WTC11 (cell line): ENCODE data around the gene SLC25A12. TPM values are rescaled to one million over a fixed set of nuclear protein-coding genes. Genes with fewer than 3 reads are reported as not detected.

Source experiments
- ATAC-seq: fragments of 200-7000 bp; cut with Tn5 transposase; 2 replicates; pipeline ENCODE4 v1.10.0; 2021; ENCODE audit warnings: mild to moderate bottlenecking, moderate library complexity
- CTCF ChIA-PET: fragments of 300-600 bp; sonication (Branson Sonifier 250); formaldehyde crosslinking; loops from one replicate; lab custom pipeline; 2021; ENCODE audit warnings: antibody characterized with exemption; lab: Charles Lee
- POLR2A ChIA-PET: fragments of 350-600 bp; sonication (Branson Sonifier 250); formaldehyde crosslinking; loops from one replicate; lab custom pipeline; 2021; ENCODE audit warnings: antibody characterized with exemption; lab: Charles Lee
- DNase-seq: peaks from one replicate; pipeline ENCODE4 v3.0.0; 2021; ENCODE audit warnings: low spot score
- H3K27ac Mint-ChIP-seq: 2 replicates; pipeline ENCODE4 v1.8.0; 2021; ENCODE audit warnings: mixed read lengths
- H3K27me3 Mint-ChIP-seq: 2 replicates; pipeline ENCODE4 v1.8.0; 2021; ENCODE audit warnings: low read depth, mild to moderate bottlenecking, moderate library complexity, mixed read lengths
- H3K36me3 Mint-ChIP-seq: 2 replicates; pipeline ENCODE4 v1.8.0; 2021; ENCODE audit warnings: mixed read lengths
- H3K4me1 Mint-ChIP-seq: 2 replicates; pipeline ENCODE4 v1.8.0; 2022; ENCODE audit warnings: mixed read lengths
- H3K4me3 Mint-ChIP-seq: 2 replicates; pipeline ENCODE4 v1.8.0; 2021; ENCODE audit warnings: mild to moderate bottlenecking, moderate library complexity, mixed read lengths
- H3K9me3 Mint-ChIP-seq: 2 replicates; pipeline ENCODE4 v1.8.0; 2021; ENCODE audit warnings: mixed read lengths
- ERG ChIP-seq: fragments of 250-450 bp; sonication (Bioruptor Pico); IDR thresholded peaks from 2 replicates; pipeline ENCODE4 v1.8.0; 2021; ENCODE audit warnings: mild to moderate bottlenecking
- GRHL2 ChIP-seq: fragments of 250-450 bp; sonication (Bioruptor Pico); IDR thresholded peaks from 2 replicates; pipeline ENCODE4 v1.8.0; 2022; ENCODE audit warnings: mild to moderate bottlenecking, moderate library complexity; ENCODE audit not compliant: insufficient replicate concordance, severe bottlenecking
- GTF2I ChIP-seq: fragments of 250-450 bp; sonication (Bioruptor Pico); conservative IDR thresholded peaks from 2 replicates; pipeline ENCODE4 v1.4.0; 2021; ENCODE audit warnings: mild to moderate bottlenecking
- JUN ChIP-seq: sonication (generic); formaldehyde crosslinking; IDR thresholded peaks from 2 replicates; pipeline ENCODE4 v1.8.0; 2023; ENCODE audit warnings: mild to moderate bottlenecking, missing genetic modification reagents
- KAT7 ChIP-seq: sonication (generic); formaldehyde crosslinking; IDR thresholded peaks from 2 replicates; pipeline ENCODE4 v1.8.1; 2023; ENCODE audit warnings: missing genetic modification reagents, mild to moderate bottlenecking, borderline replicate concordance
- NFATC4 ChIP-seq: fragments of 250-450 bp; sonication (Bioruptor Pico); IDR thresholded peaks from 2 replicates; pipeline ENCODE4 v1.9.0; 2021; ENCODE audit warnings: mild to moderate bottlenecking
- NFE2L1 ChIP-seq: sonication (generic); formaldehyde crosslinking; IDR thresholded peaks from 2 replicates; pipeline ENCODE4 v1.8.1; 2023; ENCODE audit warnings: missing genetic modification reagents
- PRDM15 ChIP-seq: sonication (generic); formaldehyde crosslinking; IDR thresholded peaks from 2 replicates; pipeline ENCODE4 v1.8.0; 2022; ENCODE audit warnings: missing genetic modification reagents
- PREB ChIP-seq: sonication (generic); formaldehyde crosslinking; IDR thresholded peaks from 2 replicates; pipeline ENCODE4 v1.8.1; 2022; ENCODE audit warnings: mild to moderate bottlenecking, missing genetic modification reagents, moderate library complexity, borderline replicate concordance
- SMAD4 ChIP-seq: sonication (generic); formaldehyde crosslinking; IDR thresholded peaks from 2 replicates; pipeline ENCODE4 v1.8.0; 2022; ENCODE audit warnings: mild to moderate bottlenecking, missing genetic modification reagents
- TEAD1 ChIP-seq: sonication (generic); formaldehyde crosslinking; IDR thresholded peaks from 2 replicates; pipeline ENCODE4 v1.8.0; 2022; ENCODE audit warnings: mild to moderate bottlenecking, missing genetic modification reagents
- ZNF512 ChIP-seq: sonication (generic); formaldehyde crosslinking; IDR thresholded peaks from 2 replicates; pipeline ENCODE4 v1.8.1; 2022; ENCODE audit warnings: missing genetic modification reagents, borderline replicate concordance
- total RNA-seq: library from RNA; stranded (reverse); gene quantifications from 3 replicates; pipeline ENCODE4 v1.2.3, GENCODE V29; 2021
- TF ChIP-seq, protein P1 (sequence below): sonication (generic); formaldehyde crosslinking; IDR thresholded peaks from 2 replicates; pipeline ENCODE4 v1.8.0; 2022; ENCODE audit warnings: mild to moderate bottlenecking, missing genetic modification reagents
- TF ChIP-seq, protein P2 (sequence below): fragments of 250-450 bp; sonication (Bioruptor Pico); conservative IDR thresholded peaks from 2 replicates; pipeline ENCODE4 v1.9.0; 2021; ENCODE audit warnings: mild to moderate bottlenecking
- TF ChIP-seq, protein P3 (sequence below): fragments of 250-450 bp; sonication (Bioruptor Pico); IDR thresholded peaks from 2 replicates; pipeline ENCODE4 v1.9.0; 2021; ENCODE audit warnings: mild to moderate bottlenecking, borderline replicate concordance

SLC25A12 gene
- total RNA-seq, 1 experiment from 2014 or later, result 9.0 TPM

DNA sequence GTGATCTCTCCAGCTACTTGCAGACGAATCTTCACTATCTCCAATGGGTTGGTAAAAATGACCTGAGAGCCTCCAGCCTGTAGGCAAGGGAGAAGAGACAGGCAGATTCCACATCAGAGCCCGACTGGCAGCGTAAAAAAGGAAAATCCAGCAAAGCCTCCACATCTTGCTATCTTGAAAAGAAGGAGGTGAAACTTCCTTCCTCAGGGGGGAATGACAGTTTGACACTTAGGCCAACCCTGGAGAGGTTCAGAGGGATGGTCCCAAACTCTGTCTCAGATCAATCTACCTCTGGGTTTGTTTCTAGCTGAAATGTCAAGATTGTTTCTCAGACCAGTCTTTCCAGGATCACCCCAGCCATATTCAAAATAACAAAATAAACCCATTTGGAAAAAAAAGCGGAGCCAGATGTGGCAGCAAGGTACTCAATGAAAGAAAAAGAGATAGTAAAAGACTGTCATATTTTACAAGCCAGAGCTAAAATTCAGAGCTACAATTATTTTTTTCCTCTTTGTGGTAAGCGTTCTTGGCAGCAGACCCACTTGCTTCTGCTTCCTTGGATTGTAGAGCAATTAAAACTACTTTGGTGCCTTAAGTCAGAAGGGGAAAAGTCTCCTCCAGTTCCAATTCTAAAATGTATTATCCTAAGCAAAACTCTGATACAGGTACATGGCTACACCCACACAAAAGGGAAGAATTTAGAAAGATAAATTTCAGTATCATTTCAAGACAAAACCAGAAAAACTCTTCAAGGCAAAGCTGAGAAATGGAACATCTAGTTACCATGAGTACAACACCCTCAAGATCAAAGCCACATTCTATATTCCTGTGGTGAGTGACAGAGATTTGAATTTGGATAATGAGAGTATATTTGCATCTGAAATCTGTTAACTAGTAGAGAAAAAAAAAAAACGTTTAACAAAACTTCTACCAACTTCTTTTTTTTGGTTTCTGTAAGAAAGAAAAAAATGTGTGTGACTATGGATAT lies 100.1 kb downstream of the SLC25A12 start:
- H3K36me3 Mint-ChIP-seq, result no peaks in the 10 kb centered on the region
- POLR2A ChIA-PET, result no interaction called here
- no peaks in the 10 kb centered on the region for H3K9me3 Mint-ChIP-seq
- H3K4me1 Mint-ChIP-seq, result peaks cover 54% of the 10 kb centered on the region
- CTCF ChIA-PET, result interaction anchor here (0.6 to 4.2 kb wide), 4 partner anchors 115 to 668 kb away, joined by 3 to 12 read pairs (median 5); no protein-coding TSS in a partner anchor
- no peaks in the 10 kb centered on the region for H3K27me3 Mint-ChIP-seq
- no peak overlapping the region for H3K4me3 Mint-ChIP-seq
- TF ChIP-seq ERG (CRISPR knock-in tag) (no peak), GRHL2 (CRISPR knock-in tag) (no peak), TEAD1 (CRISPR knock-in tag) (no peak), ZNF512 (CRISPR knock-in tag) (no peak), KAT7 (CRISPR knock-in tag) (no peak), JUN (no peak), GTF2I (CRISPR knock-in tag) (no peak), NFE2L1 (CRISPR knock-in tag) (no peak), SMAD4 (CRISPR knock-in tag) (no peak), PRDM15 (no peak), NFATC4 (CRISPR knock-in tag) (no peak), PREB (CRISPR knock-in tag) (no peak)
- TF ChIP-seq, protein P1, sequence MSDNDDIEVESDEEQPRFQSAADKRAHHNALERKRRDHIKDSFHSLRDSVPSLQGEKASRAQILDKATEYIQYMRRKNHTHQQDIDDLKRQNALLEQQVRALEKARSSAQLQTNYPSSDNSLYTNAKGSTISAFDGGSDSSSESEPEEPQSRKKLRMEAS (CRISPR knock-in tag), result no peak
- TF ChIP-seq, protein P2, sequence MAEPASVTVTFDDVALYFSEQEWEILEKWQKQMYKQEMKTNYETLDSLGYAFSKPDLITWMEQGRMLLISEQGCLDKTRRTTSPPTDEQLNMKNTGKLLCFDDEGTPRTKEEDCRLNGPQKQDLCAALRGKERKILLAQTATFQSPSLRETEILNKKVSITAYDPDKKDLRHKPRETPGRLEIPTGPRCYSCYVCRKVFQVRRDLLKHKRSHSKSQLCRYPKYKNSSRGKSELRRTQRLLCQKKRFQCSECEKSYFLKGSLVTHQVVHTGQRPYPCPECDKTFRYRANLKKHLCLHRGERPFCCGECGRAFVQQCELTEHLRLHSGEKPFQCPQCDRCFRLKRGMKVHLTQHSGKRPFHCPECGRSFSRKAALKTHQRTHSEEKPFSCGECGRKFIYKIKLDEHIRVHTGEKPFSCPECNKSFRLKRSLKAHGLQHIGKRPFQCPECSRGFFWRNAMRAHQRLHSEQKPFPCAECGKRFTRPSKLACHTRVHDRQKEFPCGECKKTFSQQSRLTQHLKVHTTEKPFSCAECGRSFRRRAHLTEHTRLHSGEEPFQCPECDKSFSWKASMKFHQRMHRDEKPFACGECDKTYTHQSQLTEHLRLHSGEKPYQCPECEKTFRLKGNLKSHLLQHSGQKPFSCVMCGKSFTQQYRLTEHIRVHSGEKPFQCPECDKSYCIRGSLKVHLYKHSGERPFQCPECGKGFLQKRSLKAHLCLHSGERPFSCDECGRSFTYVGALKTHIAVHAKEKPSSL, result no peak
- TF ChIP-seq, protein P3, sequence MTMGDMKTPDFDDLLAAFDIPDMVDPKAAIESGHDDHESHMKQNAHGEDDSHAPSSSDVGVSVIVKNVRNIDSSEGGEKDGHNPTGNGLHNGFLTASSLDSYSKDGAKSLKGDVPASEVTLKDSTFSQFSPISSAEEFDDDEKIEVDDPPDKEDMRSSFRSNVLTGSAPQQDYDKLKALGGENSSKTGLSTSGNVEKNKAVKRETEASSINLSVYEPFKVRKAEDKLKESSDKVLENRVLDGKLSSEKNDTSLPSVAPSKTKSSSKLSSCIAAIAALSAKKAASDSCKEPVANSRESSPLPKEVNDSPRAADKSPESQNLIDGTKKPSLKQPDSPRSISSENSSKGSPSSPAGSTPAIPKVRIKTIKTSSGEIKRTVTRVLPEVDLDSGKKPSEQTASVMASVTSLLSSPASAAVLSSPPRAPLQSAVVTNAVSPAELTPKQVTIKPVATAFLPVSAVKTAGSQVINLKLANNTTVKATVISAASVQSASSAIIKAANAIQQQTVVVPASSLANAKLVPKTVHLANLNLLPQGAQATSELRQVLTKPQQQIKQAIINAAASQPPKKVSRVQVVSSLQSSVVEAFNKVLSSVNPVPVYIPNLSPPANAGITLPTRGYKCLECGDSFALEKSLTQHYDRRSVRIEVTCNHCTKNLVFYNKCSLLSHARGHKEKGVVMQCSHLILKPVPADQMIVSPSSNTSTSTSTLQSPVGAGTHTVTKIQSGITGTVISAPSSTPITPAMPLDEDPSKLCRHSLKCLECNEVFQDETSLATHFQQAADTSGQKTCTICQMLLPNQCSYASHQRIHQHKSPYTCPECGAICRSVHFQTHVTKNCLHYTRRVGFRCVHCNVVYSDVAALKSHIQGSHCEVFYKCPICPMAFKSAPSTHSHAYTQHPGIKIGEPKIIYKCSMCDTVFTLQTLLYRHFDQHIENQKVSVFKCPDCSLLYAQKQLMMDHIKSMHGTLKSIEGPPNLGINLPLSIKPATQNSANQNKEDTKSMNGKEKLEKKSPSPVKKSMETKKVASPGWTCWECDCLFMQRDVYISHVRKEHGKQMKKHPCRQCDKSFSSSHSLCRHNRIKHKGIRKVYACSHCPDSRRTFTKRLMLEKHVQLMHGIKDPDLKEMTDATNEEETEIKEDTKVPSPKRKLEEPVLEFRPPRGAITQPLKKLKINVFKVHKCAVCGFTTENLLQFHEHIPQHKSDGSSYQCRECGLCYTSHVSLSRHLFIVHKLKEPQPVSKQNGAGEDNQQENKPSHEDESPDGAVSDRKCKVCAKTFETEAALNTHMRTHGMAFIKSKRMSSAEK, result no peak
- TF ChIP-seq, all 79 proteins: peak for 0
- H3K27ac Mint-ChIP-seq, result 0 out of 2 replicates have a peak overlapping the region, but pooled peaks have one; percentile 9
- no peak for DNase-seq
- ATAC-seq, result peak; percentile 14
